Smooth muscle cell (in vitro differentiated cells): ENCODE results near the gene MYO5B. TPM values are rescaled to one million over a fixed set of nuclear protein-coding genes. Genes with fewer than 3 reads are reported as not detected.

Experiments used
- DNase-seq: peaks from one replicate; lab custom pipeline; 2025; ENCODE audit not compliant: unreplicated experiment; lab: John Stamatoyannopoulos, UW
- H2AFZ ChIP-seq: fragments of 200-600 bp; sonication (generic); 2 replicates; pipeline ENCODE4 v1.6.0; 2016; ENCODE audit warnings: antibody characterized with exemption, low read depth, mild to moderate bottlenecking
- H3F3A ChIP-seq: fragments of 200-600 bp; sonication (generic); 2 replicates; pipeline ENCODE4 v1.6.0; 2017; ENCODE audit warnings: antibody characterized with exemption, low read depth
- H3K27ac ChIP-seq: fragments of 200-600 bp; sonication (generic); 2 replicates; pipeline ENCODE4 v1.5.1; 2016; ENCODE audit warnings: low read depth, mild to moderate bottlenecking
- H3K27me3 ChIP-seq: fragments of 200-600 bp; sonication (generic); 2 replicates; pipeline ENCODE4 v1.6.1; 2016; ENCODE audit warnings: low read depth, mild to moderate bottlenecking
- H3K36me3 ChIP-seq: fragments of 200-600 bp; sonication (generic); 2 replicates; pipeline ENCODE4 v1.5.1; 2016; ENCODE audit warnings: low read depth
- H3K4me1 ChIP-seq: fragments of 200-600 bp; sonication (generic); 2 replicates; pipeline ENCODE4 v1.5.1; 2016; ENCODE audit warnings: low read depth
- H3K4me2 ChIP-seq: fragments of 200-600 bp; sonication (generic); 2 replicates; pipeline ENCODE4 v1.6.0; 2016; ENCODE audit warnings: mild to moderate bottlenecking
- H3K4me3 ChIP-seq: fragments of 200-600 bp; sonication (generic); 2 replicates; pipeline ENCODE4 v1.5.1; 2016; ENCODE audit warnings: mild to moderate bottlenecking
- H3K79me2 ChIP-seq: fragments of 200-600 bp; sonication (generic); 2 replicates; pipeline ENCODE4 v1.6.0; 2016; ENCODE audit warnings: low read depth, mild to moderate bottlenecking
- H3K9ac ChIP-seq: fragments of 200-600 bp; sonication (generic); 2 replicates; pipeline ENCODE4 v1.6.0; 2016; ENCODE audit warnings: low read depth
- H3K9me3 ChIP-seq: fragments of 200-600 bp; sonication (generic); replicated peaks from 2 replicates; pipeline ENCODE4 v1.5.1; 2016; ENCODE audit warnings: low read depth
- H4K20me1 ChIP-seq: fragments of 200-600 bp; sonication (generic); 2 replicates; pipeline ENCODE4 v1.6.0; 2016; ENCODE audit warnings: low read depth
- WGBS: methylation state at CpG from one replicate; pipeline ENCODE4 v1.1.7; 2016; ENCODE audit warnings: low lambda C conversion rate; 5-methylcytosine and 5-hydroxymethylcytosine counted together
- polyA plus RNA-seq: library from polyadenylated mRNA; unstranded; fragments of >200 nt; fragmentation: Nextera tagmentation; extraction: Ambion mirVana; gene quantifications from 2 replicates; pipeline ENCODE4 v1.2.1, GENCODE V29; 2016
- total RNA-seq: library from RNA; depleted of rRNA; stranded (reverse); fragments of >200 nt; gene quantifications from 2 replicates; pipeline ENCODE4 v1.2.3, GENCODE V29; 2014
- TF ChIP-seq, protein P1 (sequence below): fragments of 200-600 bp; sonication (generic); IDR thresholded peaks from 2 replicates; pipeline ENCODE4 v1.5.1; 2017; ENCODE audit warnings: borderline replicate concordance, mild to moderate bottlenecking, antibody characterized with exemption; ENCODE audit not compliant: insufficient read depth, poor library complexity, severe bottlenecking

Gene MYO5B
- total and polyA plus RNA-seq, 2 experiments from 2014 or later = 1.7 to 25.3 TPM

DNA sequence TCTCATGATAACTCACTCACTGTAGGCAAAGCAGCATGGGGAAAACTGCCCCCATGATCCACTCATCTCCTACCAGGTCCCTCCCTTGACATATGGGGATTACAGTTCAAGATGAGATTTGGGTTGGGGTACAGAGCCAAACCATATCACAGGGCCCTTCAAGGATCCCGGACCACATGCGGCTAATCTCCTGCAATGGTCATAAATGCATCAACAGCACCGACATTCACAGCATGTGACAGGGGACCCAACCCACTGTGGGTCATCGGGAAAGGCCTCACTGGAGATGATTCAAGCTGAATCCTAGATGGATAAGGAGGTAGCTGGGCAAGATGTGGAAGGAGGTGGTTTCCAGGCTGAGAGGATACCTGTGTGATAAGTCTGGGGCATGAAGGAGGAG is 129.4 kb downstream of the MYO5B start:
- H3K36me3 ChIP-seq = no peaks in the 10 kb centered on the region
- 84% methylated on average over 4 of the region's 4 CpGs for WGBS
- no peaks in the 10 kb centered on the region for H3K9me3 ChIP-seq
- H3F3A ChIP-seq = no peaks in the 10 kb centered on the region
- no peak overlapping the region for H3K4me3 ChIP-seq
- H2AFZ ChIP-seq = no peak overlapping the region
- no peak overlapping the region for H3K27ac ChIP-seq
- no peak overlapping the region for H3K4me2 ChIP-seq
- TF ChIP-seq, protein P1, sequence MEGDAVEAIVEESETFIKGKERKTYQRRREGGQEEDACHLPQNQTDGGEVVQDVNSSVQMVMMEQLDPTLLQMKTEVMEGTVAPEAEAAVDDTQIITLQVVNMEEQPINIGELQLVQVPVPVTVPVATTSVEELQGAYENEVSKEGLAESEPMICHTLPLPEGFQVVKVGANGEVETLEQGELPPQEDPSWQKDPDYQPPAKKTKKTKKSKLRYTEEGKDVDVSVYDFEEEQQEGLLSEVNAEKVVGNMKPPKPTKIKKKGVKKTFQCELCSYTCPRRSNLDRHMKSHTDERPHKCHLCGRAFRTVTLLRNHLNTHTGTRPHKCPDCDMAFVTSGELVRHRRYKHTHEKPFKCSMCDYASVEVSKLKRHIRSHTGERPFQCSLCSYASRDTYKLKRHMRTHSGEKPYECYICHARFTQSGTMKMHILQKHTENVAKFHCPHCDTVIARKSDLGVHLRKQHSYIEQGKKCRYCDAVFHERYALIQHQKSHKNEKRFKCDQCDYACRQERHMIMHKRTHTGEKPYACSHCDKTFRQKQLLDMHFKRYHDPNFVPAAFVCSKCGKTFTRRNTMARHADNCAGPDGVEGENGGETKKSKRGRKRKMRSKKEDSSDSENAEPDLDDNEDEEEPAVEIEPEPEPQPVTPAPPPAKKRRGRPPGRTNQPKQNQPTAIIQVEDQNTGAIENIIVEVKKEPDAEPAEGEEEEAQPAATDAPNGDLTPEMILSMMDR = no peak
- no peaks in the 10 kb centered on the region for H3K79me2 ChIP-seq
- DNase-seq = no peak
- no peaks in the 10 kb centered on the region for H4K20me1 ChIP-seq
- H3K4me1 ChIP-seq = no peaks in the 10 kb centered on the region
- no peak overlapping the region for H3K9ac ChIP-seq
- H3K27me3 ChIP-seq = no peaks in the 10 kb centered on the region

DNA sequence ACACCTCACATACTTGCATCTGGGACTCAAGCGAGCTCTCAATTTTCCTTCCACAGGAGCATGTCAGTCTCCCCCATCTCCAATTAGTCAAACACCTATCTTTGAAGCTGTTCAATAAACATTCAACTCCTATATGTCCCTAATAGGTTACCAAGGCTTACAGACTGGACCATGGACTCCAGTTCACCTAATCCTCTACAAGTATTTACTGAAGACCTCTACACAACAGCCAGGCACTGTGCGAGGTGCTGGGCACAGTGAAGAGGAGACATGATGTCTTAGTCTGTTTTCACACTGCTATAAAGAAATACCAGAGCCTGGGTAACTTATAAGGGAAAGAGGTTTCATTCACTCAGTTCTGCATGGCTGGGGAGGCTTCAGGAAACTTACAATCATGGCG is 129.9 kb downstream of the MYO5B start:
- DNase-seq = no peak
- Histone ChIP-seq H3K9me3 (no peaks in the 10 kb centered on the region), H3F3A (no peaks in the 10 kb centered on the region), H3K36me3 (no peaks in the 10 kb centered on the region), H3K4me3 (no peak overlapping the region), H3K27ac (no peak overlapping the region), H3K9ac (no peak overlapping the region), H3K27me3 (no peaks in the 10 kb centered on the region), H2AFZ (no peak overlapping the region), H4K20me1 (no peaks in the 10 kb centered on the region), H3K79me2 (no peaks in the 10 kb centered on the region), H3K4me2 (no peak overlapping the region), H3K4me1 (no peaks in the 10 kb centered on the region)
- 89% methylated on average over 3 of the region's 3 CpGs for WGBS
- TF ChIP-seq, protein P1 = no peak

DNA sequence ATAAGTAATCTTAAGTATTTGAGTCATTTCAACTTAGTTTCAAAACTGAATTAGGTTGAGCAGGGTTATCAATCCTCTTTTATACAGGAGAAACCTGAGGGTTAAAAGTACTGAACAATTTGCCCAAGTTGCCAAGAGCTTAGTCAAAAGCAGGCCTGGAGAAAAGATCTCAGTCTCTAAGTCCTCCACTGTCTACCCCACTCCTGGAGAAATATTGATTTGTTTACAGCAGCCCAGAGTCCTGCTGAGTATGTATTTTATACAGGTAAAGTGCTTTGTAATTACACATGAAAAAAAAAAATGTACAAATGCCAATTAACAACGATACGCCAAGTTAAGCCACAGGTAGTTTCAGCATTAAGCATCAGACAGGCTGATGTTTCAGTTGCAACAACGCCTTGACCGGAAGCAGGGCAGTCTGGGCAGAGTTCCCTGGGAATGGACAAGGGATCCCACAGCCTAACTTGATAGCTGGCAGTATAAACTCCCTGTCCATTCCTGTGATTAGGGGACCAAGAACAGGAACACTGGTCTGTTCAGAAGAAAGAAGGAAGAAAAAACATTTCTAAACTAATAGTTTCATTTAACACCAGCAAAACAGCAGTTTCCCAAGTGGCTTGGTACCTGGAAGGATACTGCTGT is 132.9 kb downstream of the MYO5B start:
- H2AFZ ChIP-seq = no peak overlapping the region
- H3K9me3 ChIP-seq = no peaks in the 10 kb centered on the region
- H4K20me1 ChIP-seq = no peaks in the 10 kb centered on the region
- H3K9ac ChIP-seq = no peak overlapping the region
- DNase-seq = no peak
- H3K4me2 ChIP-seq = no peak overlapping the region
- H3K36me3 ChIP-seq = no peaks in the 10 kb centered on the region
- H3K27me3 ChIP-seq = peaks cover 3% of the 10 kb centered on the region
- no peaks in the 10 kb centered on the region for H3K4me1 ChIP-seq
- H3K79me2 ChIP-seq = no peaks in the 10 kb centered on the region
- H3F3A ChIP-seq = no peaks in the 10 kb centered on the region
- TF ChIP-seq, protein P1 = no peak
- no peak overlapping the region for H3K27ac ChIP-seq
- H3K4me3 ChIP-seq = no peak overlapping the region
- WGBS = 96% methylated on average over 4 of the region's 4 CpGs

DNA sequence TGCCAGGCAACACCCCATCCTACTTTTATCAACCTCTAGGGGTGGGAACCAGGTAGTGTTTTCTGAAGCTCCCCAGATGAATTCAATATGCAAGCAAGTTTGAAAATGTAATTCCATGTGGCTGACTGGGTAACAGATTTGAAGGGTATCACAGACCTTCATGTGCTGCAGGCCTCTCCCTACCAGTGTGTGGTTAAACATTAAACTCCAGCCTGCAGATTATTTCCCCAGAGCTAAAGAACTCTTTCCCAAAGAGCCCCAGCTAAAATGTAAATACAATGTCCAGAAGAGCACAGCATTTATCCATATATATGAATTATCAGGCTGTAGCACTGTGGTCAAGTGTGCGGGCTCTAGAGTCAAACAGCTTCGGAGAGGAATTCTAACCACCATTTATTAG is 134.1 kb downstream of the MYO5B start:
- Histone ChIP-seq H3K27ac (no peak overlapping the region), H4K20me1 (no peaks in the 10 kb centered on the region), H2AFZ (no peak overlapping the region), H3K9me3 (no peaks in the 10 kb centered on the region), H3K4me3 (no peak overlapping the region), H3K27me3 (peaks cover 3% of the 10 kb centered on the region), H3K4me1 (no peaks in the 10 kb centered on the region), H3K9ac (no peak overlapping the region), H3F3A (no peaks in the 10 kb centered on the region), H3K79me2 (no peaks in the 10 kb centered on the region), H3K36me3 (no peaks in the 10 kb centered on the region), H3K4me2 (no peak overlapping the region)
- no peak for DNase-seq
- 97% methylated on average over 2 of the region's 2 CpGs for WGBS
- TF ChIP-seq, protein P1 = no peak
